ENCODE data around the gene RIPOR2. TPM values are rescaled to one million over a fixed set of nuclear protein-coding genes. Genes with fewer than 3 reads are reported as not detected.

RIPOR2 gene, protein sequence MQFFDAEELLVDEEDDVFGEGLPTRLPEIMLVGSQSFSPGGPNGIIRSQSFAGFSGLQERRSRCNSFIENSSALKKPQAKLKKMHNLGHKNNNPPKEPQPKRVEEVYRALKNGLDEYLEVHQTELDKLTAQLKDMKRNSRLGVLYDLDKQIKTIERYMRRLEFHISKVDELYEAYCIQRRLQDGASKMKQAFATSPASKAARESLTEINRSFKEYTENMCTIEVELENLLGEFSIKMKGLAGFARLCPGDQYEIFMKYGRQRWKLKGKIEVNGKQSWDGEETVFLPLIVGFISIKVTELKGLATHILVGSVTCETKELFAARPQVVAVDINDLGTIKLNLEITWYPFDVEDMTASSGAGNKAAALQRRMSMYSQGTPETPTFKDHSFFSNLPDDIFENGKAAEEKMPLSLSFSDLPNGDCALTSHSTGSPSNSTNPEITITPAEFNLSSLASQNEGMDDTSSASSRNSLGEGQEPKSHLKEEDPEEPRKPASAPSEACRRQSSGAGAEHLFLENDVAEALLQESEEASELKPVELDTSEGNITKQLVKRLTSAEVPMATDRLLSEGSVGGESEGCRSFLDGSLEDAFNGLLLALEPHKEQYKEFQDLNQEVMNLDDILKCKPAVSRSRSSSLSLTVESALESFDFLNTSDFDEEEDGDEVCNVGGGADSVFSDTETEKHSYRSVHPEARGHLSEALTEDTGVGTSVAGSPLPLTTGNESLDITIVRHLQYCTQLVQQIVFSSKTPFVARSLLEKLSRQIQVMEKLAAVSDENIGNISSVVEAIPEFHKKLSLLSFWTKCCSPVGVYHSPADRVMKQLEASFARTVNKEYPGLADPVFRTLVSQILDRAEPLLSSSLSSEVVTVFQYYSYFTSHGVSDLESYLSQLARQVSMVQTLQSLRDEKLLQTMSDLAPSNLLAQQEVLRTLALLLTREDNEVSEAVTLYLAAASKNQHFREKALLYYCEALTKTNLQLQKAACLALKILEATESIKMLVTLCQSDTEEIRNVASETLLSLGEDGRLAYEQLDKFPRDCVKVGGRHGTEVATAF
- 100 to 1,000 TPM; 361 to 380 TPM for total RNA-seq

DNA sequence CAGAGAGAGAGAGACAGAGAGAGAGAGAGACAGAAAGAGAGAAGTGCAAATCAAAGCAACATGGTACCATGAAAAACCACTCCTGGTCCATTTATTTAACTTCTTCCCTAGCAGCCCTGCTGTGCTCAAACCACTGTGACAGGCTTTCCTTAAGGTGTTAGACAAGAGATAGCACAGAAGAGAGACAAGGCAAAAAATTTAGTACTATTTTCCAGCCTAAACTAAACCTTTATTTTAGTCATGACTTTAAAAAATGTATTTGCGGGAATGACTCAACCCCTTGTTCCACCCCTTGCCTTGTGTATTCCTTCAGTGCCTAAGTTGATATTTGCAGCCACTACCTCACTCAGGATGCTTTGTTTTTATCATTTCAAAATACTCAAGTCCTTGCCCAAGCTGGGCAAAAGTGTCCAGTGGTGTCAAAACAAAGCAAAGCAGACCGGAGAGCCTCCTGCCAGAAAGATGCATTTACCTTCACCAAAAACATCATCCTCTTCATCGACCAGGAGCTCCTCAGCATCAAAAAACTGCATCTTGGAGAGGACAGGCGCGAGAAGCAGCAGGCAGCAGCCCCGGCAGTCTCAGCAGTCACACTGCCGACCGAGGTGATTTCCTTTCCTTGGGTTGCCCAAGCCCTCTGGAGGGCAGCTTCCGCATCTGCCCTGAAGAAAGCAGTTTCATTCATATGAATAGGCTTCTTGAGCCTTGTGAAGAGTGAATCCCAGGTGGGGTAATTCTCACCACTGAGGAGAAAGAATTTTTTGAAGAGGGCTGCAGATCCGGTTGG, at the start of gene RIPOR2:
Gene RIPOR2, minus strand, starts transcription at position 595 of the 787 bp plus-strand sequence. Its CDS starts 62 bp downstream, at position 533.

DNA sequence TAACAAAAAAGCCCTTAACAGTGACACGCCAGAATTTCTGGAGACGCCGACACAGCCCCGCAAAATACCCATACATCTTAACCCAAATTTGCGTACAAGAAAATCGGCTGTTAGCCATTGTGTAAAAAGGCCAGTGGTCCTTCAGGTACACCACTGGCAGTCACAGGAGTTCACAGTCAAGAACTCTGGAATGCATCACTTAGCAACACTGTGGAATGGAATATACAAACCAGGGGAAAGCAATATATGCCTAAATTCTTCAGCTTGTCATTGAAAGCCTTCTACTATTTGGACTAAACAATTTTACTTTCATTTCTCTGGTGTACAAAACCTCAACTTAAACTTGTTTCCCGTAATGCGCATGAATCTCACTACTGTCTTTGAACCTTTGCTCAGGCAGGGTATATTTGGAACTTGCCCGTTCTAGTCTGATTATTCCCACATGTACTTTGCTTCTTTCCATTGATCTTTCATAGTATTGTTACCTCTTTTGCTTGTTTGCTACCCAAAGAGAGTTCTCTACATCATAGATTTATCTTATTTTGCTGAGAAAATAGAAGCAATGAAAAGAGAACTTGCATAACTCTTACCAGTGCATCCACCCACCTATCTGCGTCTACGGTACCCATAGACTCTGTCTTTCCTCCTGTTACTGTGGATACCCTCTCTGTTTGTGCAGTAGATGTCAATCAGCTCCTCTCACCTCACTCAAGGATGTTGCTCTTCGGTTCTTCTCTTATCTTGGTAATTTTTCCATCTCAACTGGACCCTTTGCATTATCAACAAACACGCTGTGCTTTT, 136.8 kb downstream of the RIPOR2 start, which contains the start of gene ARMH2:
Gene ARMH2, minus strand, starts transcription at position 178 of the 801 bp plus-strand sequence. Its CDS starts 60 bp downstream, at position 118.

DNA sequence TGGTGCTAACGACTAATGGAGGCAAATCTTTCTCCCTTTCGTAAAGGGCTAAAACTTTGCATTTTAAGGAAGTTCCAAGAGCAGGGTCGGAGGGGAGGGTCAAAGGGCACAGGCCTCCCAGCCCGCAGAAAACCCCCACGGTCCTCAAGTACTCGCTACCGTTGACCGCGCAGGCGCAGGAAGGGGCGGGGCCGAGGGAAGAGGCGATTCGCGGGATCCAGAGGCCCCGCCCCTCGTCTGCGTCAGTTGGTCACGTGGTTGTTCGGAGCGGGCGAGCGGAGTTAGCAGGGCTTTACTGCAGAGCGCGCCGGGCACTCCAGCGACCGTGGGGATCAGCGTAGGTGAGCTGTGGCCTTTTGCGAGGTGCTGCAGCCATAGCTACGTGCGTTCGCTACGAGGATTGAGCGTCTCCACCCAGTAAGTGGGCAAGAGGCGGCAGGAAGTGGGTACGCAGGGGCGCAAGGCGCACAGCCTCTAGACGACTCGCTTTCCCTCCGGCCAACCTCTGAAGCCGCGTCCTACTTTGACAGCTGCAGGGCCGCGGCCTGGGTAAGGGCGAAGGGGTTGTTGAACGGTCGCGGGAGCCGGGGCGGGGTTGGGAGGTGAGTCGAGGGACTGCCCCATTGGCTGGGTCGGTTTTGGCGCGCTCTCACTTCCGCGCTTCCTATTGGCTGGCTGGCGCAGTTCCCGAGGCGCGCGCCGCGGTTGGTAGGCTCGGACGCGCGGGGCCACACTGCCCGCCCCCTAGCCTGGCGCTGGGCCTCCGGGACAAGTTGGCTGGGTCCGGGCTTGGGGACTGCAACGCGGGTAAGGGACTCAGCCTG, 160.9 kb downstream of the RIPOR2 start, which contains the start of gene GMNN:
Gene GMNN, plus strand, starts transcription at position 242 of the 824 bp plus-strand sequence. CDS start 2,310 bp downstream, outside the sequence.

Other genes starting within 250 kb of the RIPOR2 start
- gene C6orf62, start 216.8 kb downstream of the RIPOR2 start, total RNA-seq = 100 to 1,000 TPM; 127 TPM
- gene GMNN, start 161.0 kb downstream of the RIPOR2 start, total RNA-seq = 10 to 100 TPM; 42.3 to 43.5 TPM
- gene ARMH2, start 137.0 kb downstream of the RIPOR2 start, total RNA-seq = 1 to 10 TPM; 2.4 to 2.6 TPM